Lung (tissue), 12 donors: ENCODE results near the gene GNAO1. TPM values are rescaled to one million over a fixed set of nuclear protein-coding genes. Genes with fewer than 3 reads are reported as not detected.

ENCODE experiments used
- ATAC-seq: fragments of 200-7000 bp; cut with Tn5 transposase; one replicate; pipeline ENCODE4 v1.9.1; 2020; ENCODE audit warnings: moderate number of reproducible peaks; ENCODE audit not compliant: insufficient read depth, low FRiP score
- DNase-seq, 3 donors: peaks; one replicate each; pipeline ENCODE4 v3.0.0-alpha.2; 2013 to 2017
- H3K27ac ChIP-seq, 2 donors: one replicate each; pipeline ENCODE4 v1.5.1; 2013; ENCODE audit warnings: mild to moderate bottlenecking in 2 of 2, moderate library complexity in 2 of 2, control low read depth in 1 of 2, inconsistent platforms in 1 of 2, low read depth in 1 of 2, low read length in 1 of 2
- H3K27me3 ChIP-seq, 3 donors: one replicate each; pipeline ENCODE4 v1.5.1; 2013; ENCODE audit warnings: low read length in 2 of 3; ENCODE audit not compliant: control insufficient read depth in 3 of 3, insufficient read depth in 3 of 3
- H3K36me3 ChIP-seq, 4 donors: one replicate each; pipeline ENCODE4 v1.5.1; 2013; ENCODE audit warnings: low read length in 4 of 4, mild to moderate bottlenecking in 1 of 4, moderate library complexity in 1 of 4; ENCODE audit not compliant: control insufficient read depth in 4 of 4, insufficient read depth in 4 of 4
- H3K4me1 ChIP-seq, 5 donors: one replicate each; pipeline ENCODE4 v1.5.1; 2013; ENCODE audit warnings: low read length in 5 of 5, mild to moderate bottlenecking in 2 of 5, moderate library complexity in 1 of 5; ENCODE audit not compliant: control insufficient read depth in 5 of 5, insufficient read depth in 5 of 5
- H3K4me3 ChIP-seq: one replicate; pipeline ENCODE4 v1.5.1; 2013; ENCODE audit warnings: mild to moderate bottlenecking, control low read depth, moderate library complexity
- H3K9ac ChIP-seq, 2 donors: one replicate each; pipeline ENCODE4 v1.5.1; 2013; ENCODE audit warnings: low read length in 2 of 2, control low read depth in 1 of 2; ENCODE audit not compliant: insufficient read depth in 1 of 2
- H3K9me3 ChIP-seq, 4 donors: one replicate each; pipeline ENCODE4 v1.5.1; 2013; ENCODE audit warnings: low read length in 3 of 4, mild to moderate bottlenecking in 1 of 4, moderate library complexity in 1 of 4; ENCODE audit not compliant: control insufficient read depth in 4 of 4, insufficient read depth in 3 of 4
- CTCF ChIP-seq: IDR thresholded peaks from 2 replicates; pipeline ENCODE4 v1.5.1; 2012; ENCODE audit warnings: mild to moderate bottlenecking; ENCODE audit errors: control extremely low read depth, extremely low read depth
- WGBS, 2 donors: extraction: QIAGEN DNeasy Blood & Tissue Kit; methylation state at CpG; one replicate each; pipeline ENCODE4 v1.1.7; 2013; 5-methylcytosine and 5-hydroxymethylcytosine counted together
- polyA plus RNA-seq, 2 donors: library from polyadenylated mRNA; stranded (reverse); fragments of 200-250 nt; gene quantifications; one replicate each; pipeline ENCODE4 v1.2.1, GENCODE V29; 2013
- total RNA-seq, 2 donors: library from RNA; depleted of rRNA in 1 of 2; stranded (reverse); fragments of >200 nt in 1 of 2; gene quantifications; one replicate each; pipeline ENCODE4 v1.2.1, GENCODE V29; 2014 to 2021
- donor health status: control.
- donor health status: control.
- donor health status: Bipolar disorder and iron deficiency.
- donor health status: healthy.
- donor health status: DM: yes; HTN: yes; CAD: no.

GNAO1 gene
- total and polyA plus RNA-seq, 4 donors, result 0.33 to 5.2 (median 0.76) TPM

DNA sequence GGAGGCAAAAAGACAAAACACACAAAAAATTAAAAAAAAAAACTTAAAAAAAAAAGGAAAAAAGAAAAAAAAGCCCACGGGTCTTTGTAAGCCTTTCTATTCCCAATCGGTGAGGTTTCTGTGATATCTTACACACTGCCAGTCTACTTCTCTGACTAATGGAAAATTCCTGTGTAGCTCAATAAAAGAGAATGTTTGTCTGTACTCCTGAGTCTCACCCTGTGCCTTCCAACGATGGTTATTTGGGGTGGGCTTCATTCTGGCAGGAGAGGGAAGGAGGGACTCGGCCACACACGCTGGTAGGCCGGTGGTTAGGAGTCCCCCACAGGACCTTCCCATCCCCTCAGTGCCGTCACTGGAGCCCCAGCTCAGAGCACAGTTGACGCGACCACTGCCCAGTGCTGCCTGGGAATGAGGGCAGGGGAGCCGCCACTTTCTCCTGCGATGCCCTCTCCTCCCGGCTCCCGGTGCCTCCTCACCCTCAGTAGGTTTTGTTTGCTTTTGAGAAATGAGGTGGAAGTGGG, 166.0 kb downstream of the GNAO1 start:
- H3K9me3 ChIP-seq, result no peaks in the 10 kb centered on the region
- H3K36me3 ChIP-seq, result peaks cover 2 to 8% (median 5%) of the 10 kb centered on the region in 4 donors
- peaks cover 0 to 3% (median 0%) of the 10 kb centered on the region in 3 donors for H3K27me3 ChIP-seq
- H3K27ac ChIP-seq, result peak overlapping the region in 1 of 2 donors; percentile 21
- DNase-seq, result peak in 2 of 3 donors; percentile 30 to 65
- peak overlapping the region in 1 of 2 donors; percentile 85 for H3K9ac ChIP-seq
- WGBS, 2 donors, result 25 to 49% methylated on average over 13 of the region's 13 CpGs
- no peak overlapping the region for H3K4me3 ChIP-seq
- no peak for TF ChIP-seq CTCF
- peaks cover 0 to 34% (median 0%) of the 10 kb centered on the region in 5 donors for H3K4me1 ChIP-seq
- peak; percentile 10 for ATAC-seq

DNA sequence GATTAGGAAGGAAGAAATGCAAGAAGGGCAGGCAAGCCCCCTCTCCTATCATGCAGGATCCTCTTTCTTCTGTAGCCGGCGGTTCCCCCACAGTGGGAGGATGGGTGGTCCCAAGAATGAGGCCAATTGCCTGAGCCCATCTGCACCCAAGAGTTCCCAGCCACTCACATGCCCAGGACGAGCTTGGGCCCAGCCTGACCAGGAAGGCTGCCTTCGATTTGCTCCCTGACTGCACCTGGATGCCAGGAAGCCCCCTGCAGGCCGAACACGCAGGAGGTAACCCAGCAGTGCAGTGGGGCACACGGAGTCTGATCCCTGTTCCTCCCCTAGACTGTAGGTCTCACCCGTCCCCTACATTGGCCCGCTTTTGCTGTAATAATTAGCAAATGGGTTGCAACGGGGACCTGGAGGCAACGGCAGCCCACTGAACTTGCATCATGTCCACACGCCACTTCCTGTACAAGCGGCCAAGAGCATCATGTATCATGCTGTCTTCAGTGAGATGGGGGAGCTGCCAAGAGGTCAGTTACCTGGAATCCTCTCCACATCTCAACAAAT, 166.6 kb downstream of the GNAO1 start:
- peak in 1 of 3 donors; percentile 12 for DNase-seq
- H3K9ac ChIP-seq, result no peak overlapping the region
- peaks cover 6 to 13% (median 8%) of the 10 kb centered on the region in 4 donors for H3K36me3 ChIP-seq
- TF ChIP-seq CTCF, result no peak
- H3K4me3 ChIP-seq, result no peak overlapping the region
- peaks cover 0 to 3% (median 0%) of the 10 kb centered on the region in 3 donors for H3K27me3 ChIP-seq
- H3K27ac ChIP-seq, result no peak overlapping the region
- no peaks in the 10 kb centered on the region for H3K9me3 ChIP-seq
- no peak for ATAC-seq
- 48 to 68% methylated on average over 13 of the region's 13 CpGs for WGBS, 2 donors
- peaks cover 0 to 34% (median 0%) of the 10 kb centered on the region in 5 donors for H3K4me1 ChIP-seq

DNA sequence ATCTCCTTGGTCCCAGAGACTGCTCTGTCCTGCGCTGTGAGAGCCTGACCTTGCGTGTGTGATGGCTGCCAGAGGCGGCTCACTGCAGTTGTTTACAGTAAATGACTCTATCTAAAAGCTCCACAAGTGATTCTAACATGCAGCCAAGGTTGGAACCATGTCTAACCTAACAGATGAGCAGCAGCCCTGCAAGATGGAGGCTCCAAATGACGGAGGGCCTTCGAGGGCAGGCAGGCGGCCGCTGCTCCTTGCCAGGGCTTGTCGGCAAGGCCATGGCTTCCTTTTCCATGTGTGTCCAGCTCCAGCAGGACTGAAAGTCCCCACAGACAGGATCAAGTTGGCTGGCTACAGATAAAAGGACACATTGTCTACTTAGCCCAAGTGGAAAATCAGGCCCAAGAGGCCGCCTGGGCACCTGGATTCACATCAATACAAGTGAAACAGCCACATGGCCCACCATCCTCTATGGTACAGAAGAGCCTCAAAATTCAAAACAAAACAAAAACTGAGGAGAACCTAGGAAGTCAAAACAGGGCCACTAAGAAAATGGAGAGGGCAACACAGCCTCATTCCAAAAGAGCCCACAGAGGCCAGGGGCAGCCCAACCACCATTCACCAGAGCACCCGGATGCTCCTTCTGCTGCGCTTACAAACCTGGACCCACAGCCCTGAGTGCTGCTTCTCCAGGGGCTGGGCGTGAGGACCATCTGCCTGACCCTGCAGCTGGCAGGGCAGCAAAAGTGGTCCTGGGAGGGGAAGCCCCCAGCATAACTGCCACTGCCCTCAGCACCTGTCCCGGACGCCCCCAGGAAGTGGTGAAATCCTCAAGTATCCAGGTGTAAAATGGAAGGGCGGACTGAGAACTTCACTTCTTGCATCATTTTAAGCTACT, 169.1 kb downstream of the GNAO1 start:
- Histone ChIP-seq H3K4me1 (peaks cover 0 to 34% (median 0%) of the 10 kb centered on the region in 5 donors), H3K4me3 (no peak overlapping the region), H3K36me3 (peaks cover 13 to 28% (median 17%) of the 10 kb centered on the region in 4 donors), H3K9me3 (no peaks in the 10 kb centered on the region), H3K27me3 (peaks cover 0 to 3% (median 0%) of the 10 kb centered on the region in 3 donors), H3K9ac (no peak overlapping the region), H3K27ac (no peak overlapping the region)
- 89 to 95% methylated on average over 15 of the region's 15 CpGs for WGBS, 2 donors
- ATAC-seq (no peak), DNase-seq (peak in 1 of 3 donors; percentile 11)
- no peak for TF ChIP-seq CTCF
